ENCODE data around the gene MED16. TPM values are rescaled to one million over a fixed set of nuclear protein-coding genes. Genes with fewer than 3 reads are reported as not detected.

MED16 gene
- total and polyA plus RNA-seq, 2 of the 4 experiments (the other 2 are of a cell fraction) = 8.1 to 40.2 TPM

- peaks cover 3% of the 10 kb centered on the region for H4K20me1 ChIP-seq (ENCODE audit: insufficient read depth, low read length)
- H3K36me3 ChIP-seq (ENCODE audit: control insufficient read depth, insufficient read depth, low read length) = peaks cover 67% of the 10 kb centered on the region
- no peak overlapping the region for H3K27ac ChIP-seq (ENCODE audit: insufficient read depth, low read length)
- H2AK5ac ChIP-seq (ENCODE audit: low read depth, low read length) = no peak overlapping the region
- no peak overlapping the region for H2BK5ac ChIP-seq (ENCODE audit: low read depth, low read length, poor library complexity, severe bottlenecking)
- ChIA-PET POLR2A (ENCODE audit: unreplicated experiment) (interaction anchor here (0.7 kb wide), 1 partner anchor 51 kb away, joined by 21 read pairs; no protein-coding TSS in a partner anchor), CTCF (no interaction called here)
- H2AFZ ChIP-seq (replicated peaks; ENCODE audit: low read length, poor library complexity) = no peak overlapping the region
- H4K5ac ChIP-seq (ENCODE audit: low read depth, low read length) = no peak overlapping the region
- no peak overlapping the region for H3K14ac ChIP-seq (replicated peaks; ENCODE audit: low read depth, low read length)
- H3K18ac ChIP-seq (ENCODE audit: low read depth, low read length) = no peak overlapping the region
- H2BK20ac ChIP-seq (ENCODE audit: low read depth, low read length) = no peak overlapping the region
- no peak overlapping the region for H3K23ac ChIP-seq (ENCODE audit: low read depth, low read length)
- no peak overlapping the region for H3K4me3 ChIP-seq (ENCODE audit: insufficient read depth, low read depth, low read length)
- no peak overlapping the region for H4K91ac ChIP-seq (ENCODE audit: insufficient read depth, low read depth, low read length)
- peaks cover 13 to 44% of the 10 kb centered on the region in 2 experiments; a peak in 3 of 4 replicates for H3K79me1 ChIP-seq (ENCODE audit: low read depth in 1 of 2, low read length in 2 of 2)
- in situ Hi-C loops (cut with MboI; ENCODE audit: low sequenced_read_pairs) (no loop called here), intact Hi-C loops (cut with micrococcal nuclease) (no loop called here), dilution Hi-C loops (cut with HindIII; ENCODE audit: low sequenced_read_pairs, unreplicated experiment) (no loop called here)
- no peak overlapping the region for H3K9ac ChIP-seq (ENCODE audit: low read depth, low read length)
- no peaks in the 10 kb centered on the region for H3K9me1 ChIP-seq (ENCODE audit: insufficient read depth, low read length)
- TF ChIP-seq RAD21 (IDR thresholded peaks at IDR 0.05; ENCODE audit: low read length) (no peak), MXI1 (IDR thresholded peaks at IDR 0.05; ENCODE audit: borderline replicate concordance, low read depth, low read length) (no peak), CTCF (conservative IDR thresholded peaks at IDR 0.05; ENCODE audit: low read depth, low read length) (no peak), SMC3 (IDR thresholded peaks at IDR 0.05; ENCODE audit: low read depth, low read length) (no peak), NFE2L2 (IDR thresholded peaks at IDR 0.05; ENCODE audit: low read depth, low read length) (no peak), USF2 (IDR thresholded peaks at IDR 0.05; ENCODE audit: low read depth, low read length) (no peak), MAFK (IDR thresholded peaks at IDR 0.05; ENCODE audit: low read depth, low read length) (no peak), POLR2A (IDR thresholded peaks at IDR 0.05; ENCODE audit: low read depth, low read length) (no peak), ELK1 (IDR thresholded peaks at IDR 0.05; ENCODE audit: borderline replicate concordance, low read depth, low read length) (no peak), CEBPB (IDR thresholded peaks at IDR 0.05; ENCODE audit: low read depth, low read length) (no peak)
- no peak overlapping the region for H3K4me2 ChIP-seq (ENCODE audit: low read depth, low read length)
- H3K9me3 ChIP-seq (ENCODE audit: control insufficient read depth, insufficient read depth, low read length) = no peaks in the 10 kb centered on the region
- no peaks in the 10 kb centered on the region for H3K4me1 ChIP-seq (ENCODE audit: control insufficient read depth, insufficient read depth, low read length)
- H4K8ac ChIP-seq (ENCODE audit: low read depth in 2 of 2, low read length in 2 of 2) = no peak overlapping the region
- no peak overlapping the region for H3K56ac ChIP-seq (ENCODE audit: extremely low read depth, insufficient read depth, low read length)
- H3K4ac ChIP-seq (ENCODE audit: low read depth, low read length) = no peak overlapping the region
- ATAC-seq (ENCODE audit: low read depth) (no peak), DNase-seq (no peak)
- no peak overlapping the region for H2AK9ac ChIP-seq (replicated peaks; ENCODE audit: low read depth, low read length, poor library complexity)
- WGBS, 2 experiments (ENCODE audit: extremely low coverage in 2 of 2, insufficient read length in 1 of 2) = 93% methylated on average over 4 of the region's 10 CpGs; no CpG with 5 or more reads in 1 of the 2 experiments
- no peak overlapping the region for H2BK15ac ChIP-seq (ENCODE audit: low read depth, low read length)
- no TSS peak for BruUV-seq (replicated peaks)
- H2BK120ac ChIP-seq (ENCODE audit: low read depth, low read length) = no peak overlapping the region
- H3K27me3 ChIP-seq (ENCODE audit: control insufficient read depth, insufficient read depth, low read length) = no peaks in the 10 kb centered on the region
Observed at GRCh38 chr19:887599-887998, 5.4 kb downstream of the MED16 start.

Data from IMR-90 (cell line).